ENCODE results near the gene CAMSAP1. TPM values are rescaled to one million over a fixed set of nuclear protein-coding genes. Genes with fewer than 3 reads are reported as not detected.

Gene CAMSAP1
- total and polyA plus RNA-seq, 2 donors, result 9.9 to 28.5 TPM

DNA sequence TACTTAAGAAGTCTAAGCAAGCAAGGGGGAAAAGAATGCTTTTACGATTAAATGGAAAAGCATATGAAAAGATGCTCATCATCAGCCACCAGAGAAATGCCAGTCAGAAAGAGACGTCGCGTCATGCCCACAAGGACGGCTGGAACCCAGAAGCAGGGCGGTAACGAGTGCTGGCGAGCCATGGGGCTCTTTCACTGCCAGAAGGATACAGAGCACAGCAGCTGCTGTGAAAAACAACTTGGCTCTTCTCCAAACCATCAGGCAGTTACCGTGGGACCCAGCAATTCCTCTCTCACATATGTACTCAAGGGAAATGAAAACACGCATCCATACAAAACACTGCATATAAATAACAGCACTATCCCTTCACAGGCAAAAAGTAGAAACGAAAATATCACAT lies 95.5 kb downstream of the CAMSAP1 start:
- 92% methylated on average over 11 of the region's 11 CpGs for WGBS
- Histone ChIP-seq H3K36me3 (ENCODE audit: control insufficient read depth in 2 of 2, insufficient read depth in 2 of 2, low read length in 1 of 2) (peaks cover 29 to 43% of the 10 kb centered on the region in 2 donors), H3K9me3 (ENCODE audit: control insufficient read depth in 2 of 2, insufficient read depth in 1 of 2, low read length in 1 of 2) (no peaks in the 10 kb centered on the region), H3K4me3 (ENCODE audit: low read length in 2 of 2) (no peak overlapping the region), H3K4me1 (ENCODE audit: control insufficient read depth in 2 of 2, insufficient read depth in 2 of 2, low read length in 2 of 2) (no peaks in the 10 kb centered on the region), H3K27ac (ENCODE audit: low read depth in 1 of 2, low read length in 1 of 2) (no peak overlapping the region), H3K27me3 (ENCODE audit: control insufficient read depth in 2 of 2, insufficient read depth in 1 of 2, low read length in 1 of 2) (no peaks in the 10 kb centered on the region)
- no peak for DNase-seq (ENCODE audit: low read depth in 6 of 9, low spot score in 9 of 9)

DNA sequence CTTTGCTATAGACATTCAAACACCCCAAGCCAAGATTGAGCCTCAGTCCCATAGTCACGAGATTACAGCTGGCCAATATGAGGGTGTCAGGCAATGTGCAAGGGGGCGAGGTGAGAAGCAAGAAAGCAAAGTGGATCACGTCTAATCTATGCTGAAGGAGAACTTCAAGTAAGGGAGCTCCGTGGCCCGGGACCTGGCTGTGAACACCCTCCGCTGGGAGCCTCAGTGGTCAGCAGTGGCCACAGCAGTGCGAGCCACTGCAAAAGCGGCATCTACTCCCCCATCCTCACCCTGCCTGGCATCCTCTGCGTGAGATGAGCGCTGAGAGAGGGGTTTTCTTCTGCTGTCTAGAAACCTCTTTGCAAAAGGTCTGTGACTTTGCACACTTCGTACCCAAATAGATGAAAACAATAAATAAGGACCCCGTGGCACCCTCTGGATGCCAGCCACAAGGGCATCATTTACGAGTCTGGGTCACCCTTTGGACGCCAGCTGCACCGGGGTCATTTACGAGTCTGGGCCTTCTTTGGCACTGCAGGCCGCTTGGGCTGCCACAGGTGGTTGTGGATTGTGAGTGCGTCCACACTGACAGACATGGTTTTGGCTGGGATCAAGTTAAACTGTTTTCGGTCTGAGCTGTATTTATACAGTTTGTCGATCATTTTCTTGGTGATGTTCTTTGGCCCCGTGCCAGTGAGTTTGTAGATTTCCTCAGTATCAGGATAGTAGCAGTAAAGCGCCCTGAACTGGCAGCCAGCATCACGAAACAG lies 96.4 kb downstream of the CAMSAP1 start:
- no peaks in the 10 kb centered on the region for H3K9me3 ChIP-seq (ENCODE audit: control insufficient read depth in 2 of 2, insufficient read depth in 1 of 2, low read length in 1 of 2)
- no peak overlapping the region for H3K4me3 ChIP-seq (ENCODE audit: low read length in 2 of 2)
- H3K4me1 ChIP-seq (ENCODE audit: control insufficient read depth in 2 of 2, insufficient read depth in 2 of 2, low read length in 2 of 2), result no peaks in the 10 kb centered on the region
- WGBS, result 98% methylated on average over 23 of the region's 23 CpGs
- H3K27ac ChIP-seq (ENCODE audit: low read depth in 1 of 2, low read length in 1 of 2), result no peak overlapping the region
- H3K36me3 ChIP-seq (ENCODE audit: control insufficient read depth in 2 of 2, insufficient read depth in 2 of 2, low read length in 1 of 2), result peaks cover 23 to 36% of the 10 kb centered on the region in 2 donors
- H3K27me3 ChIP-seq (ENCODE audit: control insufficient read depth in 2 of 2, insufficient read depth in 1 of 2, low read length in 1 of 2), result no peaks in the 10 kb centered on the region
- DNase-seq (ENCODE audit: low read depth in 6 of 9, low spot score in 9 of 9), result no peak

DNA sequence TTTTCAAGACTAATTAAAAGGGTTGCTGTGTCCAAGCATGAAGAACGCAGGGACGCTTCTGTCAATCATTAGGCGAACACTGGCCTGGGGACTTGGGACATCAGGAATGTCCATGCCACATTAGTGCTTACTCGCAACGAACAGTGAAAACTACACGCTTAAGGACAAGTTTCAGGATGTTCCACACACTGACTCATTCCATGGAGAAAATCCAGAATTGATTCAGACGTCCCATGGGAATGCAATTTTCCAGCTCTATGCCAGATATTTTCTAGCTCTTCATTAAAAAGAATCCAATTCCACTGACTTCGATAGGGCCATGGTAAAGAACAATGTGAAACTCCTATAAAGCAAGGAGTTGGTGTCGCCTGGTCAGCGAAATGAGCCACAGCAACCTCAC lies 98.2 kb downstream of the CAMSAP1 start:
- H3K9me3 ChIP-seq (ENCODE audit: control insufficient read depth in 2 of 2, insufficient read depth in 1 of 2, low read length in 1 of 2), result no peaks in the 10 kb centered on the region
- no peaks in the 10 kb centered on the region for H3K27me3 ChIP-seq (ENCODE audit: control insufficient read depth in 2 of 2, insufficient read depth in 1 of 2, low read length in 1 of 2)
- no peak for DNase-seq (ENCODE audit: low read depth in 6 of 9, low spot score in 9 of 9)
- H3K27ac ChIP-seq (ENCODE audit: low read depth in 1 of 2, low read length in 1 of 2), result no peak overlapping the region
- H3K4me1 ChIP-seq (ENCODE audit: control insufficient read depth in 2 of 2, insufficient read depth in 2 of 2, low read length in 2 of 2), result no peaks in the 10 kb centered on the region
- H3K36me3 ChIP-seq (ENCODE audit: control insufficient read depth in 2 of 2, insufficient read depth in 2 of 2, low read length in 1 of 2), result peaks cover 13 to 20% of the 10 kb centered on the region in 2 donors
- H3K4me3 ChIP-seq (ENCODE audit: low read length in 2 of 2), result no peak overlapping the region
- WGBS, result 98% methylated on average over 10 of the region's 10 CpGs

DNA sequence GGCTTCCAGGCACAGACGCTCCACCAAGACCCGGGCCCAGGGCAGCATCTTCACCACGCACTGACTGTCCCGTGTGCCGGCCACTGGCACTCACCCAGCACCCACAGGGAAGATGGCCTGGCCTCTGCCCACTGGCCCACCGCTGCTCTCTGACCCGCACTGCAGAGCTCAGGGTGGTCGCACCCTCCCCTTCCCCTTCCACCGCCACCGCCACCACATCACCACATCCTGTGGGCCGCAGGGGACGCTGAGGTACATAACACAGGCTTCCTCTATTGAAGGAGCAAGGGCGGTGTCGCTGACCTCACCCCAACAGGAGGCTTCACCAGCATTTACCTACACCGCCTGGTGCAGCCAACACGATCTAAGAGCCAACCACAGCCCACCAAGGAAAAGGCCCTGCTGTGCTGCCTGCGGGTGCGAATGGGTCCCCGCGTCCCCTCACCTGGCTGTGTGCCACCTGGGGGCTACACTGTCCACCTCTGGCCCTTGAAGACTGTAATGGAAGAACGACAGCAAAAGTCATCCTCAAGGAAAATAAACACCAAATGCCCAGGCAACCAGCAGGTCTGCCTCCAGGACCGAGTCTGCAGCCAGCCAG lies 101.8 kb downstream of the CAMSAP1 start:
- 76% methylated on average over 22 of the region's 22 CpGs for WGBS
- Histone ChIP-seq H3K27ac (ENCODE audit: low read depth in 1 of 2, low read length in 1 of 2) (no peak overlapping the region), H3K36me3 (ENCODE audit: control insufficient read depth in 2 of 2, insufficient read depth in 2 of 2, low read length in 1 of 2) (no peaks in the 10 kb centered on the region), H3K9me3 (ENCODE audit: control insufficient read depth in 2 of 2, insufficient read depth in 1 of 2, low read length in 1 of 2) (no peaks in the 10 kb centered on the region), H3K27me3 (ENCODE audit: control insufficient read depth in 2 of 2, insufficient read depth in 1 of 2, low read length in 1 of 2) (no peaks in the 10 kb centered on the region), H3K4me3 (ENCODE audit: low read length in 2 of 2) (no peak overlapping the region), H3K4me1 (ENCODE audit: control insufficient read depth in 2 of 2, insufficient read depth in 2 of 2, low read length in 2 of 2) (no peaks in the 10 kb centered on the region)
- DNase-seq (ENCODE audit: low read depth in 6 of 9, low spot score in 9 of 9), result no peak

DNA sequence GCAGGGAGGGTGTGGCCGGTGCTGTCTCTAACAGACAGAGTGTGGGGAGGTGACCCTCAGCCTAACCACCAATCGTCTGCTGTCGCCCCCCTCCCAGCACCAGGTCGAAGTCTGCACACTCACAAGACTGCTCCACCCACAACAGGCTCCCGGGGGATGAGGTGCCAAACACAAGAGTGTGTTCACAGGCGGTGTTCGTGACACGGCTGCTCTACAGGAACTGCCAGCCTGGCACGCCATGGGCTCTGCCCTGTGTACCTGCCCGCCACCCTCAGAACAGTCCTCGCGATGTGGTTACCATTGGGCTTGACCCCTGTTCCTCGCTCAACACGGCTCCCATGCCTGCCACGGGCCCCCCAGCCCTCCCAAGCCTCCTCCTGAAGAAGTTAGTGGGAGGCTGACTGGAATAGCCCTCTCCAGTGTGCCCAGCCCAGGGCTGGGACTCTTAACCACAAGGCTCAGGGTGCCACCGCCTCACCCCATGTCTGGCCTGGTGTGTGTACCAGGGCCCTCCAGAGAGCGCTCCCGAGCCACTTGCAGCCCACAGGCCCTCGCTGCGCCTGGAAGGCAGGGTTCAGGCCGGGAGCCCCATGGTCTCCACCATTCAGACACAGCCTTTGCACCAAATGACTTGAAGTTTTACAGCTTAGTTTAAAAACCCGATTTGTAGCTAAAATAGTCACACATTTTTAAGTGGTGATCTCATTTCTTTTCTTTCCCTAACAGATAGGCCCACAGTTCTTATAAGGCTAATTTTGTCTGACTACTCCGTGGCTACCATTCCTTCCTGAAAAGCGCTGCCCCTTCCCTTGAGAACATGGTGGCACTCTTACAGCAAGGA lies 102.5 kb downstream of the CAMSAP1 start:
- Histone ChIP-seq H3K27ac (ENCODE audit: low read depth in 1 of 2, low read length in 1 of 2) (no peak overlapping the region), H3K9me3 (ENCODE audit: control insufficient read depth in 2 of 2, insufficient read depth in 1 of 2, low read length in 1 of 2) (no peaks in the 10 kb centered on the region), H3K4me1 (ENCODE audit: control insufficient read depth in 2 of 2, insufficient read depth in 2 of 2, low read length in 2 of 2) (no peaks in the 10 kb centered on the region), H3K4me3 (ENCODE audit: low read length in 2 of 2) (no peak overlapping the region), H3K27me3 (ENCODE audit: control insufficient read depth in 2 of 2, insufficient read depth in 1 of 2, low read length in 1 of 2) (no peaks in the 10 kb centered on the region), H3K36me3 (ENCODE audit: control insufficient read depth in 2 of 2, insufficient read depth in 2 of 2, low read length in 1 of 2) (no peaks in the 10 kb centered on the region)
- no peak for DNase-seq (ENCODE audit: low read depth in 6 of 9, low spot score in 9 of 9)
- WGBS, result 94% methylated on average over 24 of the region's 24 CpGs

DNA sequence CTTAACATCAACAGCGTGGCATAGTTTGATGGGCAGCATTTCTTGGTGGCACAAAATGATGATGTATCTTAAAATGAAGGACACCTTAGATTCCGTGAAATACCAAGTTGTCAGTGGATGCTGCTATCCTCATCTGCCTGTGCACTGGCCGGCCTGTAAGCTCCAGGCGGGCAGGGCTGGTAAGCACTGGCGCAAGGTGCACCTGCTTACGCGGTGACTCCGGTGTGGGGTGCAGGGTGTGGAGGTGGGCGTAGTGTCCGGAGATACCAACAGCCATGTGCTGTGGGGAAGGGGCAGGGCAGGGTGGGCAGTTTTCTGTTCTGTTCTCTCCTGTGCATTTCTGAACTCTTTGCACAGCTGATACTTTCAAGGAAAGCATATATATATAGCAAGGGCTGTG lies 103.9 kb downstream of the CAMSAP1 start:
- DNase-seq (ENCODE audit: low read depth in 6 of 9, low spot score in 9 of 9), result no peak
- no peak overlapping the region for H3K4me3 ChIP-seq (ENCODE audit: low read length in 2 of 2)

DNA sequence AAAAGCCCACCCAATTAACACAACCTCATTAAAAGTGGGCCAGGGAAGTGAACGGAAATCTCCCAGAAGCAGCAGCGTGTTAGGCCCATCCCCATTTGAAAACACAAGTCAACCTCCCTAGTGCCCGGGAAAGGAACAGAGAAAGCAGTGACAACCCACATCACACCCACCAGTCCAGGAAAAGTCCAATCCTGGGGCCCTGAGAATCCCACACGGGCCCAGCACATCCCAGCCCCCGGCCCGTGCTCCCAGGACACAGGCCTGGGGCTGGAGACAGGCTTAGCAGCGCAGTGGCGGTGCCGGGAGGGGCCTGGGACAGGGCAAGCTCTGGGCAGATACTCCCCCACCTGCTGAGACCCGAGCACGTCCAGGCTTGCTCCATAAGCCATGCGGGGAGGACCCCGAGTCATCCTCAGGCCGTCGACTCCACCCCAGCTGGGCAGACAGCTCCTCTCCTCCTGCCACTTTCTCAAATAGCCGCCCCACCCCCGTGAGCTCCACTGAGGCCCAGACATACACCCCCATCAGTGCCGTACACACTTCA lies 104.4 kb downstream of the CAMSAP1 start:
- H3K4me3 ChIP-seq (ENCODE audit: low read length in 2 of 2), result no peak overlapping the region
- WGBS, result 86% methylated on average over 18 of the region's 18 CpGs
- no peak overlapping the region for H3K27ac ChIP-seq (ENCODE audit: low read depth in 1 of 2, low read length in 1 of 2)
- no peaks in the 10 kb centered on the region for H3K4me1 ChIP-seq (ENCODE audit: control insufficient read depth in 2 of 2, insufficient read depth in 2 of 2, low read length in 2 of 2)
- H3K36me3 ChIP-seq (ENCODE audit: control insufficient read depth in 2 of 2, insufficient read depth in 2 of 2, low read length in 1 of 2), result no peaks in the 10 kb centered on the region
- DNase-seq (ENCODE audit: low read depth in 6 of 9, low spot score in 9 of 9), result no peak
- no peaks in the 10 kb centered on the region for H3K27me3 ChIP-seq (ENCODE audit: control insufficient read depth in 2 of 2, insufficient read depth in 1 of 2, low read length in 1 of 2)
- H3K9me3 ChIP-seq (ENCODE audit: control insufficient read depth in 2 of 2, insufficient read depth in 1 of 2, low read length in 1 of 2), result no peaks in the 10 kb centered on the region

More for the DNA sequence above, 103.9 kb downstream of the CAMSAP1 start:
- Histone ChIP-seq H3K4me1 (ENCODE audit: control insufficient read depth in 2 of 2, insufficient read depth in 2 of 2, low read length in 2 of 2) (no peaks in the 10 kb centered on the region), H3K36me3 (ENCODE audit: control insufficient read depth in 2 of 2, insufficient read depth in 2 of 2, low read length in 1 of 2) (no peaks in the 10 kb centered on the region), H3K9me3 (ENCODE audit: control insufficient read depth in 2 of 2, insufficient read depth in 1 of 2, low read length in 1 of 2) (no peaks in the 10 kb centered on the region), H3K27me3 (ENCODE audit: control insufficient read depth in 2 of 2, insufficient read depth in 1 of 2, low read length in 1 of 2) (no peaks in the 10 kb centered on the region), H3K27ac (ENCODE audit: low read depth in 1 of 2, low read length in 1 of 2) (no peak overlapping the region)
- WGBS, result 97% methylated on average over 10 of the region's 10 CpGs

DNA sequence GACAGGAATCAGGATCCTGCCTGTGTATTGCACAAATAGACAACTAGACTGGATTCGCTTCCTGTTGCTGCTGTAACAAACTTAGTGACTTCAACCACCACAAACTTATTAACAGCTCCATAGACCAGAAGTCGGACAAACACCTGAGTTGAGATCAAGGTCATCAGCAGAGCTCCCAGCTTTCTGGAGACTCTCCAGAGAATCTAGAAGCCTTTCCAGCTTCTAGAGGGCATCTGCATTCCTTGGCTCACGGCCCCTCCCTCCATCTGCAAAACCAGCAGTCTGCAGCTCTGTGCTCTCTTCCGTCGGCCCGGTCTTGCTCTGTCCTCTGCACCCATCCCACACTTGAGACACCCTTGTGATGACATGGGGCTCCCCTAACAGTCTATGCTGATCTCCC lies 106.3 kb downstream of the CAMSAP1 start:
- no peak overlapping the region for H3K27ac ChIP-seq (ENCODE audit: low read depth in 1 of 2, low read length in 1 of 2)
- no peaks in the 10 kb centered on the region for H3K4me1 ChIP-seq (ENCODE audit: control insufficient read depth in 2 of 2, insufficient read depth in 2 of 2, low read length in 2 of 2)
- H3K27me3 ChIP-seq (ENCODE audit: control insufficient read depth in 2 of 2, insufficient read depth in 1 of 2, low read length in 1 of 2), result no peaks in the 10 kb centered on the region
- H3K4me3 ChIP-seq (ENCODE audit: low read length in 2 of 2), result no peak overlapping the region
- no peaks in the 10 kb centered on the region for H3K9me3 ChIP-seq (ENCODE audit: control insufficient read depth in 2 of 2, insufficient read depth in 1 of 2, low read length in 1 of 2)
- no peaks in the 10 kb centered on the region for H3K36me3 ChIP-seq (ENCODE audit: control insufficient read depth in 2 of 2, insufficient read depth in 2 of 2, low read length in 1 of 2)
- DNase-seq (ENCODE audit: low read depth in 6 of 9, low spot score in 9 of 9), result no peak
- 96% methylated on average over 6 of the region's 6 CpGs for WGBS

DNA sequence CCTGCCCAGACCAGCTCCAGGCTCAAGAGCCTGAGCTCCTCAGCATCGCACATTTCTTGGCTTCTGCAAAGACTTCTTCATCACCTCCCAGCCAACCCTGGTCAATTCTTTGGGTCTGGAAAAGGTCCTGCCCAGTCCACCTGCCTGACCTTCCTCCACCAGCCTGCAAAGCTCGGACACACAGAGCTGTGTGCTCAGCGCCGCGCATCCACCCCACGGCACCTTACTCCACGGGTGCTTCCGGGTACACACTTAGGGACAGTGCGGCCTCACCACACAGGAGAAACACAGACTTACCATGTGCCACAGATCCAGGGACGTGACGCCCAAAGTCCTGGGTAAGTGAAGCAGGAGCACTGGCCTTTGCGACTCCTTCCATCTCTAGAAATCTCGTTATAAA lies 108.1 kb downstream of the CAMSAP1 start:
- Histone ChIP-seq H3K36me3 (ENCODE audit: control insufficient read depth in 2 of 2, insufficient read depth in 2 of 2, low read length in 1 of 2) (no peaks in the 10 kb centered on the region), H3K27me3 (ENCODE audit: control insufficient read depth in 2 of 2, insufficient read depth in 1 of 2, low read length in 1 of 2) (no peaks in the 10 kb centered on the region), H3K27ac (ENCODE audit: low read depth in 1 of 2, low read length in 1 of 2) (no peak overlapping the region), H3K4me1 (ENCODE audit: control insufficient read depth in 2 of 2, insufficient read depth in 2 of 2, low read length in 2 of 2) (no peaks in the 10 kb centered on the region), H3K4me3 (ENCODE audit: low read length in 2 of 2) (no peak overlapping the region), H3K9me3 (ENCODE audit: control insufficient read depth in 2 of 2, insufficient read depth in 1 of 2, low read length in 1 of 2) (no peaks in the 10 kb centered on the region)
- WGBS, result 98% methylated on average over 13 of the region's 13 CpGs
- DNase-seq (ENCODE audit: low read depth in 6 of 9, low spot score in 9 of 9), result no peak

All from thymus (tissue), 11 donors.